Nephron progenitor cell (in vitro differentiated cells): ENCODE results near the gene FGFRL1.

ENCODE experiments used
- DNase-seq: peaks from one replicate; pipeline ENCODE4 v3.0.0; 2021
- H3K27ac Mint-ChIP-seq: 2 replicates; pipeline ENCODE4 v1.8.0; 2021; ENCODE audit warnings: mild to moderate bottlenecking, moderate library complexity, mixed read lengths
- H3K27me3 Mint-ChIP-seq: 2 replicates; pipeline ENCODE4 v1.8.0; 2021; ENCODE audit warnings: mild to moderate bottlenecking, low read depth, mixed read lengths; ENCODE audit not compliant: poor library complexity
- H3K36me3 Mint-ChIP-seq: 2 replicates; pipeline ENCODE4 v1.8.0; 2021; ENCODE audit warnings: low read depth, mixed read lengths
- H3K4me1 Mint-ChIP-seq: 2 replicates; pipeline ENCODE4 v1.8.0; 2021; ENCODE audit warnings: mixed read lengths
- H3K4me3 Mint-ChIP-seq: 2 replicates; pipeline ENCODE4 v1.8.0; 2021; ENCODE audit warnings: mild to moderate bottlenecking, moderate library complexity, mixed read lengths
- H3K9me3 Mint-ChIP-seq: 2 replicates; pipeline ENCODE4 v1.8.0; 2021; ENCODE audit warnings: mild to moderate bottlenecking, moderate library complexity, mixed read lengths
- CTCF ChIP-seq: fragments of 200-600 bp; sonication (generic); IDR thresholded peaks from 2 replicates; pipeline ENCODE4 v1.5.0; 2021; ENCODE audit warnings: antibody characterized with exemption

FGFRL1 gene, protein sequence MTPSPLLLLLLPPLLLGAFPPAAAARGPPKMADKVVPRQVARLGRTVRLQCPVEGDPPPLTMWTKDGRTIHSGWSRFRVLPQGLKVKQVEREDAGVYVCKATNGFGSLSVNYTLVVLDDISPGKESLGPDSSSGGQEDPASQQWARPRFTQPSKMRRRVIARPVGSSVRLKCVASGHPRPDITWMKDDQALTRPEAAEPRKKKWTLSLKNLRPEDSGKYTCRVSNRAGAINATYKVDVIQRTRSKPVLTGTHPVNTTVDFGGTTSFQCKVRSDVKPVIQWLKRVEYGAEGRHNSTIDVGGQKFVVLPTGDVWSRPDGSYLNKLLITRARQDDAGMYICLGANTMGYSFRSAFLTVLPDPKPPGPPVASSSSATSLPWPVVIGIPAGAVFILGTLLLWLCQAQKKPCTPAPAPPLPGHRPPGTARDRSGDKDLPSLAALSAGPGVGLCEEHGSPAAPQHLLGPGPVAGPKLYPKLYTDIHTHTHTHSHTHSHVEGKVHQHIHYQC

DNA sequence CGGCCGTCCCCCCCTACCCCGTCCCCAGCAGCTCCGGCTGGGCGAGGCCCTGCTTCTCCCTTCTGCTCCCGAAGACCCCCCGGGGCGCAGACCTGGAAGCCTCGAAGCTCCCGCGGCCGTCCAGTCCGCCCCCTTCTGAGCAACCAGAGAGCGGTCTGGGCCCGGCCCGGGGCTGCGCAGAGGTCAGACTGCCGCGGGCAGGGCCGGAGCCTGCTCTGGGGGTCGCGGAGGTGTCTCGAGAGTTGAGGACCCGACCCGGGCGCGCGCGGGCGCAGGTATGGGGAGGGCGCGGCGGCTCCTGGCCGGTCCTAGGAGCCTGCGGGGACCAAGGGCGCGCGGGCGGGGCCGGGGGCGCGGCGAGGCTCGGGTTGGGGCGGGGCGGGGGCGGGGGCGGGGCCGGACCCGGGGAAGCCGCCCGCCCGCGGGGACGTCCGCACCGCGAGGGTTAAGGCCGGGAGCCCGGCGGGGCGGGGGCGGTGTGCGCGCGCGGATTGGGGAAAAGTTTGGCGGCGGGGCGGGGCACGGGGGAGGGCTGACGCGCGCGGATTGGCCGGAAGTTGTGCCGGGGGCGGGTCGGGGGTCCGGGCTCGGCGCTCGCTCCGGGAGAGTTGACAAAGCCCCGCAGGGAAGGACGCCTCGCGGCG, at the start of gene FGFRL1:
TSS of gene FGFRL1 (plus strand) at position 605 of the 644 bp plus-strand sequence. CDS start 860 bp downstream, outside the sequence.
- H3K27ac Mint-ChIP-seq = no peak within 1 kb of the TSS
- DNase-seq = peak; percentile 98
- TF ChIP-seq CTCF = no peak
- peaks cover 40% of the 10 kb centered on the region for H3K27me3 Mint-ChIP-seq
- peaks cover 26% of the 10 kb centered on the region for H3K9me3 Mint-ChIP-seq
- peaks cover 28% of the 10 kb centered on the region for H3K4me1 Mint-ChIP-seq
- H3K36me3 Mint-ChIP-seq = peaks cover 17% of the 10 kb centered on the region
- peak within 1 kb of the TSS; percentile 77 for H3K4me3 Mint-ChIP-seq

GRCh38 chr4:962231-963208, 48.9 kb upstream of the FGFRL1 start:
- TF ChIP-seq CTCF = no peak
- no peaks in the 10 kb centered on the region for H3K36me3 Mint-ChIP-seq
- no peak overlapping the region for H3K4me3 Mint-ChIP-seq
- H3K27me3 Mint-ChIP-seq = peaks cover 11% of the 10 kb centered on the region
- no peaks in the 10 kb centered on the region for H3K9me3 Mint-ChIP-seq
- DNase-seq = no peak
- H3K27ac Mint-ChIP-seq = no peak overlapping the region
- no peaks in the 10 kb centered on the region for H3K4me1 Mint-ChIP-seq

GRCh38 chr4:963276-964225, 47.9 kb upstream of the FGFRL1 start:
- DNase-seq = no peak
- Mint-ChIP-seq H3K4me1 (no peaks in the 10 kb centered on the region), H3K27ac (no peak overlapping the region), H3K27me3 (peaks cover 20% of the 10 kb centered on the region), H3K36me3 (no peaks in the 10 kb centered on the region), H3K9me3 (no peaks in the 10 kb centered on the region), H3K4me3 (no peak overlapping the region)
- TF ChIP-seq CTCF = no peak

DNA sequence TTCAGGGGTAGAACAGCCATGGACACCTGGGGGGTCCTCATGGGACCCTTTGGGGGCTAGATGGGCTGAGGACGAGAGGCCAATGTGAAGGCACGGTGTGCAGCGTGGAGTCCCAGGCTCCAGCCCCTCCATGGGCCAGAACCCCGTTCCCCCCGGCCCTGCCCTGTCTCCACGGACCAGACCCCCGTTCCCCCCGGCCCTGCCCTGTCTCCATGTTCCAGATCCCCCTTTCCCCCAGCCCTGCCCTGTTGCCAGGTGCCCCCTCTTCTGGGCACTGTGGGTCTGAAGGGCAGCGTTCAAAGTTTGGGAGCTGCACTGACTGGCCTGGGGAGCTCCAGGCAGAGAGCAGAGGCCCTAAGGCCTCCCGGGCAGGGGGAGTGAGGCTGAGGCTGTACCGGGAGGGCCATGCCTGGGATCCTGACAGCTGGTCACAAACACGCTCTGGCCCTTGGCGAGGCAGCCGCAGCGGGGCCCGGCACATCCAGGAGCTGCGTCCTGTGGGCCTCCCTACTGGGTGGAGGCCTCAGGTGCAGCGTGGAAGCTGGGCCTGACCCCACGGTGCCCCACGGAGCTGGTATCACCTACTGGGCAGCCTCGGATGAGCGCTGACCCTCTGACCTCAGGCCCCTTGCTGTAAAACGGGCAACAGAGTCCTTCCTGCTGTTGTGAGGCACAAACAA, 46.9 kb upstream of the FGFRL1 start:
- no peak for TF ChIP-seq CTCF
- no peak overlapping the region for H3K4me3 Mint-ChIP-seq
- H3K36me3 Mint-ChIP-seq = no peaks in the 10 kb centered on the region
- H3K27me3 Mint-ChIP-seq = peaks cover 29% of the 10 kb centered on the region
- no peaks in the 10 kb centered on the region for H3K4me1 Mint-ChIP-seq
- DNase-seq = no peak
- no peak overlapping the region for H3K27ac Mint-ChIP-seq
- no peaks in the 10 kb centered on the region for H3K9me3 Mint-ChIP-seq
